Measurements from ENCODE around the gene TSG101.

TSG101 gene

GRCh38 chr11:18491924-18492323 is 34.8 kb downstream of the TSG101 start:
- FAIRE-seq, result no peak

DNA sequence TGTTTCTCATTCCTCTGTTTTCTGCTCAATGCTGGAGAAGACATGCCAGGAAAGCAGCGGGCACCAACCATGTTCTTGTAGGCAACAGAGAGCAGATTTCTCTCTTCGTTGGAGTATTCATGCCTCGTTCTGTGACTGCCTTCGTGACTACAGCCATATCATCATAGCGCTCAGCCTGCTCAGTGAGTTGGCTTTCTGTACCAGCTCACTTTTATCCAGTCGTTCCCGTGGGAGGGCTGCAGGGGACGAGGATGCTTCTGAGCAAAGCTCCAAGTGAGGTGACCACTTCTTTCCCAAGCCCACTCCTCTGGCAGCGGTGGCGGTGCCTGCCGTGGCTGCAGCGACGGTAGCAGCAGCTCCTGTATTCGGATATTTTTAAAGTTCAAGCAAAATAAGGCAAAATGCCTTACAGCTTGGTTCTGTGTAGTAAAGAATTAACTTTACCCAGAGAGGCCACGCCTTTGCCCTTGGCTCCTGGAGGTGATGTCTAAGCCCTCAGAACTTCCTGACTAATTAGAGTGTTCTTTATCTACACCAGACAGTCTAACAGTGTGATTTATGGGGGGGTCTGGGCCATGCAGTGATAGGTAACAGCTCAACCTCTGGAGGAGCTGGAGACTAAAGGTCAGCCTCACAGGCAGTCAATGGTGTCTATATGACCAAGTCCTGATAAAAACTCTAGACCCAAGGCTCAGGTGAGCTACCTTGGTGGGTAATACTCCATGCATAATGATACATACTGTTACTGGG is 35.8 kb downstream of the TSG101 start:
- no peak for FAIRE-seq

DNA sequence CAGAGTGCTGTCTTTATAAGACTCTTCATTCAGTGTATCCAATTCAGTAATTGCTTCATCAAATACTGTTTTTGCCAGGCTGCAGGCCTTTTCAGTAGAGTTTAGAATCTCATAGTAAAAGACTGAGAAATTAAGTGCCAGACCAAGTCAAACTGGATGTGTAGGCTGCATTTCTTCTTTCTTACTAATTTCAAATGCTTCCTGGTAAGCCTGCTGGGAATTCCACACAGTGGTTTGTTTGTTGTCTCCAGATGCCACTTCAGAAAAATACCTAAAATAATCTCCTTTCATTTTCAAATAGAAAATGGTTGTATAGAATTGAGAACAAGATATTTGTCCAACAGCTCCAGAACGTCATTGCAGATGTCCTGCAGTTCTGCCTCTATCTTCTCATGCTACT is 36.4 kb downstream of the TSG101 start:
- no peak for FAIRE-seq

- FAIRE-seq, result no peak
These were observed 40.7 kb downstream of the TSG101 start for GRCh38 chr11:18485913-18486528.

DNA sequence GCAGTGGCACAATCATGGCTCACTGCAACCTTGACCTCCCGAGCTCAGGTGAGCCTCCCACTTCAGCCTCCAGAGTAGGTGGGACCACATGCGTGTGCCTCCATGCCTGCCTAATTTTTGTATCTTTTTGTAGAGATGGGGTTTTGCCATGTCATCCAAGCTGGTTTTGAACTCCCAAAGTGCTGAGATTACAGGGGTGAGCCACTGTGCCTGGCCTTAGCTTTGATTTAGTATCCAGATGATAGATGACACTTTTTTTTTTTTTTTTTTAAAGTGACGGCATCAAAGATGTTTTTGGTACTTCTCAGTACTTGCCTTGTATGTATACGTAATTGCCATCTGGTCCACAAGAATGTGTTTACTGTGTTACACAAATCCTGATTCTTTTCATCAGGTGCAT is 47.7 kb downstream of the TSG101 start:
- no peak for FAIRE-seq

DNA sequence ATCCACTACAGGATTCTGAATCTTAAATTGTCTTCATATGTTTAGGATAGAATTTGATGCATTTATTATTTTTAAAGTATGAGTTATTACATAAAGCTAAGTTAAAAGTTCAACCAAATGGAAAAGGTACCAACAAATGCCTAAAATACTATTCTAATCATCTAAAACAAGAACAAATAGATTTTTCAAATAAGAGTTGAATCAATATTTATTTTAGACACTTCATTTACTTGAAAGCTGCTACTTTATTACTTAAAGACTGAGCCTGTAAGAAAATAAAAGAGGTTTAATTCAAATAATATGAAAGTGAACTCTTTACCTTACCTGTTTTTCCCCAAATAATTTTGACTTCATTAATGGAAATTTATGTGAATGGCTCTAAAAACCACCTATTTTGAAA is 54.2 kb downstream of the TSG101 start:
- FAIRE-seq, result peak; percentile 32

DNA sequence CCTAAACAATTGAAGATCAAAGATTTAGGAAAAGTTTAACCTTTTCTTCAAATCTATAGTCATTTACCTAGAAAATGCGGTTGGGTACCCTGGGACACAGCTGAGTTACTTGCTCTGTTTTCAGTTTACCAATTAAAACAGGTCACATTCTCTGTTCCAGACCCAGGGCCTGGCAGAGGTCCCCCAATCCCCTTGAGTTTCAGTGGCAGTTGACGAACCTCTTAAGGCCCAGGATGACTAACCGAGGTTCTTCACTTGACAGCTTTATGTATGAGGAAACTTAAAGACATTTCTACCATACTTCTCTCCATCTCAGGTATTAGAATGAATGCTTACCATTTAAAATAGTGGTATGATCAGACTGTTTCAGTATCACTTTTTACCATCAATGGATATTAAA is 54.7 kb downstream of the TSG101 start:
- no peak for FAIRE-seq

GRCh38 chr11:18468961-18469360 is 57.8 kb downstream of the TSG101 start:
- FAIRE-seq, result no peak

DNA sequence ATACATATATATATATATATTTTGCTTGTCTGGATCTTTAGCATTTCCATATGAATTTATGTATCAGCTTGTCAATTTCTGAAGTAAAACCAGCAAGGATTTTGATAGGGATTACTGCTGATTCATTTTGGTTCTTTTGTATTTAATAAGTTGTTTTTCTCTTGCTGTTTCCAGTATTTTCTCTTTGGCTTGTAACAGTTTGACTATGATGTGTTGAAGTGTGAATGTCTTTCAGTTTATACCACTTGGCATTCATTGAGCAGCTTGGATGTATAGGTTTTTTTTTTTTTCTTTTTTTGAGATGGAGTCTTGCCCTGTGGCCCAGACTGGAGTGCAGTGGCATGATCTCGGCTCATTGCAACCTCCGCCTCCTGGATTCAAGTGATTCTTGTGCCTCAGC is 58.7 kb downstream of the TSG101 start:
- FAIRE-seq, result no peak

DNA sequence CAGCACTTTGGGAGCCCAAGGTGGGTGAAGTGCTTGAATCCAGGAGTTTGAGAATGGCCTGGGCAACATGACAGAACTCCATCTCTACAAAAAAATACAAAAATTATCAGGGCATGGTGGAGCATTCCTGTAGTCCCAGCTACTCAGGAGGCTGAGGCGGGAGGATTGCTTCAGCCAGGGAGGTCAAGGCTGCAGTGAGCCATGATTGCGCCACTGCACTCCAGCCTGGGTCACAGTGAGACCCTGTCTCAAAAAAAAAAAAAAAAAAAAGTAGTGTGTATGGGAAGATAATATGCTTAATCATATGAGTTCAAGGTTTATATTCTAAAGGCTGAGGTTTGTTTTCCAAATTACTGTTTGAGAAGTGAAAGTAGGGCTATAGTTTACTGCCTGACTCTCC is 60.3 kb downstream of the TSG101 start:
- FAIRE-seq, result no peak

- FAIRE-seq, result no peak
These were observed 63.3 kb downstream of the TSG101 start for GRCh38 chr11:18463439-18463838.

DNA sequence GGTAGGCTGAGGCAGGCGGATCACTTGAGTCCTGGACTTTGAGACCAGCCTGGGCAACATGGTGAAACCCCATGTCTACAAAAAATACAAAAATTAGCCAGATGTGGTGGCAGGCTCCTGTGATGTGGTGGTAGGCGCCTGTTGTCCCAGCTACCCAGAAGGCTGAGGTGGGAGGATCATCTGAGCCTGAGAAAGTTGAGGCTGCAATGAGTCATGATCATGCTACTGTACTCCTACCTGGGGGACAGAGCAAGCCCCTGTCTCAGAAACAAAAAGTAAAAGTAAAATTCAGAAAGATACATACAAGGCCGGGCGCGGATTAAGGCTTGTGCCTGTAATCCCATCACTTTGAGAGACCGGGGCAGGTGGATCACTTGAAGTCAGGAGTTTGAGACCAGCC is 64.8 kb downstream of the TSG101 start:
- FAIRE-seq, result no peak

DNA sequence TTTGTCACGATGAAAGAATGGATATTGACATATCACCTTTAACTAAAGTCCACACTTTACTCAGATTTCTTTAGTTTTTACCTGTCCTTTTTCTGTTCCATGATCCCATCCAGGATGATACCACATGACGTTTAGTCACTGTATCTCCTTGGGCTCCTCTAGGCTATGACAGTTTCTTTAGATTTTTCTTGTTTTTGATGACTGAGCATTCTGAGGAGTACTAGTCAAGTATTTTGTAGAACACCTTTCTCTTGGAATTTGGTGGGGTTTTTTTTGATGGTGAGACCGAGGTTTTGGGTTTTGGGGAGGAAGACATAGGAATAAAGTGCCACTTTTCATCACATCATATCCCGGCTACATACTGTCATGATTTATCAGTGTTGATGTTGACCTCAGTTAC is 67.1 kb downstream of the TSG101 start:
- no peak for FAIRE-seq

GRCh38 chr11:18457450-18457849 is 69.3 kb downstream of the TSG101 start:
- no peak for FAIRE-seq

DNA sequence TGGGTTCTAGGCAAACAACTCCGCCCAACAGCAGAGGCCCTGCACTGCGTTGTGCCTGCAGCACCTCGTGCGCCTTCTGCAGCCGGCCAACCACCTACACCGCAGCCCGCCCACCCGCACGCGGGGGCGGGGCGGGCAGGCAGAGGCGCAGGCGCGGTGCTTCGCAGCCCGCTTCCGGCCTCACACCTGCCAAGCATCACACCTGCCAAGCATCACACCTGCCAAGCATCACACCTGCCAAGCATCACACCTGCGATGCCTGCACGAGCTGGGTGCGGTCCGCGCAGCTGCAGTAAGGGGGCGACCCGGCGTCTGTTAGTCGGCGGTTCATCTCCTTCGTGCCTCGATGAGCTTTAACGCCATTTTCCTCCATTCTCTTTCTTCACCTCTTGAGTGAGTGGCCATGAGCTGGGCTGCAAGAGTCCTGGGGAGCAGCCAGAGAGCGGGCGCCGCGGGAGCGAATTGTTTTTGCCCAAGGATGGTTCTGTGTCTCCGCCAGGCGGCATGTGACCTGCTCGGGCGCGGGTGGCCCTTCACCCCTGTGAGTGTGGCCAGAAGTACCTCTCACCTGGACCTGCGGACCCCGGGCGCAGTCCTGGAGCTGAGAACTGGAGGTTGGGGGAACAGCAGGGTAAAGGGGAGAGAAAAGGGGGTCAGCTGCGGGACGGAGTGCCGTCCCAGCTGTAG is 70.9 kb downstream of the TSG101 start, which contains the start of gene LDHAL6A:
Gene LDHAL6A, plus strand, starts transcription at position 171 of the 687 bp plus-strand sequence. CDS start 825 bp downstream, outside the sequence.
- no peak for FAIRE-seq

DNA sequence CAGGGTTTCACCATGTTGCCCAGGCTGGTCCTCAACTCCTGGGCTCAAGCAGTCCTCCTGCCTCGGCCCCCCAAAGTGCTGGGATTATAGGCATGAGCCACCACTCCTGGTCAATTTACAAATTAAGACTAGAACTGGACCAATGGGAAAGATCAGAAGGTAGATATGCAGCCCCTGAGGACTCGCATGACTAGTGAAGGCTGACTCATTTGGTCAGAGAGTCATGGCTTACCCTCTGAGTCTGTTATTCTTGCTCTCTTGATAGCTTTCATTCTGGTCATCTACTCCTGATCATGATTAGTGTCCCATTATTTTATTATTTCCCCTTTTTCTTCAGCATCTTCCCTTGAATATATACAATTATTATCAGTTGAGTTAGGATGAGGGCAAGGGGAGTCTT is 73.8 kb downstream of the TSG101 start:
- no peak for FAIRE-seq

GRCh38 chr11:18449251-18449650 is 77.5 kb downstream of the TSG101 start:
- no peak for FAIRE-seq

- no peak for FAIRE-seq
These were observed 88.1 kb downstream of the TSG101 start for GRCh38 chr11:18438691-18439090.

Data from TTC549 (cell line).